Measurements from ENCODE around the gene DPP4.

DNA sequence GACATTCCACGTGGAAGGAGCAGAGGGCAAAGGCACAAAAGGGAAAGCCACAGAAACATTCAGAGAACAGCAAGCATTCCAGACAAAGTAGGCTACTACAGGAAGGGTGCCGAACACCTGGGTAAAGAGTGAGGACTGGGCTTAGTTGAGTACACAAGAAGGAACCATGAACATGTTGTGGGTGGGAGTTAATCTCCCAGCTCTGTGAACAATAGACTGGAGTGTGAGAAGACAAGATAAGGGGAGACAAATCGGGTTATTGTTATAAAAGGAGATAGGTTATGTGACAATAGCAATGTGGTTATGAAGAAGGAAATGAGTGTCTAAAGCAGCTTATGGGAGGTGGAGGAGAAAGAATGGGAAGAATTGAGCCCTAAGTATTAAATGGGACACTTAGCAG is 70.0 kb downstream of the DPP4 start:
- TF ChIP-seq, protein P1, sequence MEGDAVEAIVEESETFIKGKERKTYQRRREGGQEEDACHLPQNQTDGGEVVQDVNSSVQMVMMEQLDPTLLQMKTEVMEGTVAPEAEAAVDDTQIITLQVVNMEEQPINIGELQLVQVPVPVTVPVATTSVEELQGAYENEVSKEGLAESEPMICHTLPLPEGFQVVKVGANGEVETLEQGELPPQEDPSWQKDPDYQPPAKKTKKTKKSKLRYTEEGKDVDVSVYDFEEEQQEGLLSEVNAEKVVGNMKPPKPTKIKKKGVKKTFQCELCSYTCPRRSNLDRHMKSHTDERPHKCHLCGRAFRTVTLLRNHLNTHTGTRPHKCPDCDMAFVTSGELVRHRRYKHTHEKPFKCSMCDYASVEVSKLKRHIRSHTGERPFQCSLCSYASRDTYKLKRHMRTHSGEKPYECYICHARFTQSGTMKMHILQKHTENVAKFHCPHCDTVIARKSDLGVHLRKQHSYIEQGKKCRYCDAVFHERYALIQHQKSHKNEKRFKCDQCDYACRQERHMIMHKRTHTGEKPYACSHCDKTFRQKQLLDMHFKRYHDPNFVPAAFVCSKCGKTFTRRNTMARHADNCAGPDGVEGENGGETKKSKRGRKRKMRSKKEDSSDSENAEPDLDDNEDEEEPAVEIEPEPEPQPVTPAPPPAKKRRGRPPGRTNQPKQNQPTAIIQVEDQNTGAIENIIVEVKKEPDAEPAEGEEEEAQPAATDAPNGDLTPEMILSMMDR (IDR thresholded peaks at IDR 0.05; ENCODE audit: borderline replicate concordance, extremely low read depth, low read length, poor library complexity, severe bottlenecking), result no peak
- no peak for TF ChIP-seq EZH2 (IDR thresholded peaks at IDR 0.05; ENCODE audit: borderline replicate concordance, low read depth, low read length, severe bottlenecking)

Measured in DND-41 (cell line).